ENCODE measurements around the gene ZBTB43. TPM values are rescaled to one million over a fixed set of nuclear protein-coding genes. Genes with fewer than 3 reads are reported as not detected.

Gene ZBTB43
- total RNA-seq, result 10 to 100 TPM in 3 of 4 donors, 1 to 10 TPM in 1; 9.9 to 15.2 (median 12.7) TPM

GRCh38 chr9:126804696-126805553 lies at the start of gene ZBTB43:
ZBTB43 (plus strand) TSS chr9:126805040; CDS start chr9:126832510, 27,470 bp downstream.
- no peak for TF ChIP-seq CTCF (IDR thresholded peaks at IDR 0.05; ENCODE audit: low read depth)

GRCh38 chr9:126755317-126755875 lies 49.4 kb upstream of the ZBTB43 start:
- TF ChIP-seq CTCF (IDR thresholded peaks at IDR 0.05; ENCODE audit: low read depth), result no peak

GRCh38 chr9:126756238-126756637 lies 48.6 kb upstream of the ZBTB43 start:
- TF ChIP-seq CTCF (IDR thresholded peaks at IDR 0.05; ENCODE audit: low read depth), result no peak

- no peak for TF ChIP-seq CTCF (IDR thresholded peaks at IDR 0.05; ENCODE audit: low read depth)
Observed at GRCh38 chr9:126756876-126757415, 47.9 kb upstream of the ZBTB43 start.

- TF ChIP-seq CTCF (IDR thresholded peaks at IDR 0.05; ENCODE audit: low read depth), result no peak
Observed at GRCh38 chr9:126758916-126759585, 45.8 kb upstream of the ZBTB43 start.

- no peak for TF ChIP-seq CTCF (IDR thresholded peaks at IDR 0.05; ENCODE audit: low read depth)
Observed at GRCh38 chr9:126761274-126761673, 43.6 kb upstream of the ZBTB43 start.
